ENCODE results near the gene SCN4A.
"Not testable (repeated sequence)": the region's sequence is repeated elsewhere in the genome, so short reads cannot be mapped to it uniquely, and the experiment has no call there.

GRCh38 chr17:64007089-64007837 lies 34.5 kb upstream of the SCN4A start:
- not testable (repeated sequence) for TF ChIP-seq YY1 (IDR thresholded peaks at IDR 0.05; ENCODE audit: insufficient read depth, insufficient read length); ZNF274 (IDR thresholded peaks at IDR 0.05; ENCODE audit: low read depth, low read length)
